MCF 10A (cell line): ENCODE data around the gene ZMYM2. TPM values are rescaled to one million over a fixed set of nuclear protein-coding genes. Genes with fewer than 3 reads are reported as not detected.

Source experiments
- BruUV-seq: library from RNA; stranded (reverse); fragments of 400-500 nt; replicated peaks from 2 replicates; lab custom pipeline; 2021; lab: Mats Ljungman, UMichigan
- CTCF ChIA-PET: fragments of 300-600 bp; sonication (Branson Sonifier 250); formaldehyde crosslinking; extraction: SDS; loops from one replicate; lab custom pipeline; 2021; ENCODE audit warnings: antibody characterized with exemption, inconsistent platforms; lab: Yijun Ruan, JAX
- POLR2A ChIA-PET: fragments of 300-600, 350-650 bp; sonication (Branson Sonifier 250); formaldehyde crosslinking; extraction: SDS; loops from one replicate; lab custom pipeline; 2020; ENCODE audit warnings: antibody characterized with exemption, inconsistent platforms; lab: Yijun Ruan, JAX
- DNase-seq: peaks from one replicate; pipeline ENCODE4 v3.0.0-alpha.2; 2018; ENCODE audit not compliant: unreplicated experiment
- H3K27ac Mint-ChIP-seq: one replicate; pipeline ENCODE4 v1.8.0; 2022; ENCODE audit warnings: mild to moderate bottlenecking, low read depth, mixed read lengths; ENCODE audit not compliant: unreplicated experiment
- H3K27me3 Mint-ChIP-seq: one replicate; pipeline ENCODE4 v1.8.0; 2022; ENCODE audit warnings: mixed read lengths; ENCODE audit not compliant: insufficient read depth, unreplicated experiment
- H3K36me3 Mint-ChIP-seq: one replicate; pipeline ENCODE4 v1.8.0; 2022; ENCODE audit warnings: mild to moderate bottlenecking, moderate library complexity, mixed read lengths; ENCODE audit not compliant: insufficient read depth, unreplicated experiment
- H3K4me1 Mint-ChIP-seq: one replicate; pipeline ENCODE4 v1.8.0; 2022; ENCODE audit warnings: mixed read lengths; ENCODE audit not compliant: insufficient read depth, unreplicated experiment
- H3K4me3 Mint-ChIP-seq: one replicate; pipeline ENCODE4 v1.8.0; 2022; ENCODE audit warnings: mild to moderate bottlenecking, moderate library complexity, mixed read lengths; ENCODE audit not compliant: unreplicated experiment
- H3K9me3 Mint-ChIP-seq: one replicate; pipeline ENCODE4 v1.8.0; 2022; ENCODE audit warnings: mixed read lengths; ENCODE audit not compliant: unreplicated experiment
- CTCF ChIP-seq: fragments of 200-600 bp; IDR thresholded peaks from one replicate; pipeline ENCODE4 v1.8.0; 2022; ENCODE audit warnings: antibody characterized with exemption, mild to moderate bottlenecking; ENCODE audit not compliant: unreplicated experiment
- intact Hi-C: fragments of 100-400 bp; cut with micrococcal nuclease; formaldehyde crosslinking; loops from 2 replicates; pipeline ENCODE4 v1.14.1; 2022
- total RNA-seq: library from RNA; stranded (reverse); gene quantifications from 2 replicates; pipeline ENCODE4 v1.2.3, GENCODE V29; 2022

The ZMYM2 gene
- total RNA-seq, 1 experiment from 2014 or later, result 63.2 TPM

GRCh38 chr13:20074966-20075365 is 116.4 kb downstream of the ZMYM2 start:
- no peaks in the 10 kb centered on the region for H3K9me3 Mint-ChIP-seq
- H3K36me3 Mint-ChIP-seq, result peaks cover 51% of the 10 kb centered on the region
- no peak for DNase-seq
- ChIA-PET CTCF (interaction anchor here (3.9 kb wide), 1 partner anchor 90 kb away, joined by 14 read pairs; no protein-coding TSS in a partner anchor), POLR2A (no interaction called here)
- no TSS peak for BruUV-seq
- no peak overlapping the region for H3K4me3 Mint-ChIP-seq
- intact Hi-C loops, result no loop called here
- H3K4me1 Mint-ChIP-seq, result no peaks in the 10 kb centered on the region
- no peak overlapping the region for H3K27ac Mint-ChIP-seq
- no peak for TF ChIP-seq CTCF
- H3K27me3 Mint-ChIP-seq, result no peaks in the 10 kb centered on the region

- intact Hi-C loops, result no loop called here
- DNase-seq, result no peak
- Mint-ChIP-seq H3K4me1 (no peaks in the 10 kb centered on the region), H3K36me3 (peaks cover 45% of the 10 kb centered on the region), H3K4me3 (no peak overlapping the region), H3K27me3 (no peaks in the 10 kb centered on the region), H3K9me3 (no peaks in the 10 kb centered on the region), H3K27ac (no peak overlapping the region)
- no TSS peak for BruUV-seq
- POLR2A ChIA-PET, result no interaction called here
- CTCF ChIA-PET, result interaction anchor here (1.2 to 3.9 kb wide), 2 partner anchors 92 kb away, joined by 3 to 14 read pairs; no protein-coding TSS in a partner anchor
- no peak for TF ChIP-seq CTCF
Measured at GRCh38 chr13:20077086-20077485, 118.6 kb downstream of the ZMYM2 start.

GRCh38 chr13:20080377-20081164 is 122.0 kb downstream of the ZMYM2 start:
- TF ChIP-seq CTCF, result no peak
- H3K27me3 Mint-ChIP-seq, result no peaks in the 10 kb centered on the region
- H3K4me3 Mint-ChIP-seq, result no peak overlapping the region
- no peak for DNase-seq
- no peaks in the 10 kb centered on the region for H3K9me3 Mint-ChIP-seq
- POLR2A ChIA-PET, result no interaction called here
- H3K4me1 Mint-ChIP-seq, result no peaks in the 10 kb centered on the region
- no TSS peak for BruUV-seq
- intact Hi-C loops, result no loop called here
- H3K36me3 Mint-ChIP-seq, result peaks cover 44% of the 10 kb centered on the region
- CTCF ChIA-PET, result interaction anchor here (1.1 kb wide), 1 partner anchor 844 kb away, joined by 3 read pairs; no protein-coding TSS in a partner anchor
- H3K27ac Mint-ChIP-seq, result no peak overlapping the region

- Mint-ChIP-seq H3K4me1 (no peaks in the 10 kb centered on the region), H3K36me3 (peaks cover 7% of the 10 kb centered on the region), H3K4me3 (no peak overlapping the region), H3K9me3 (no peaks in the 10 kb centered on the region), H3K27me3 (no peaks in the 10 kb centered on the region), H3K27ac (no peak overlapping the region)
- ChIA-PET CTCF (interaction anchor here (0.9 to 2.8 kb wide), 4 partner anchors 36 to 97 kb away, joined by 3 to 18 read pairs (median 8); no protein-coding TSS in a partner anchor), POLR2A (interaction anchor here (0.8 to 1.3 kb wide), 2 partner anchors 13 to 66 kb away, joined by 3 to 4 read pairs; no protein-coding TSS in a partner anchor)
- DNase-seq, result no peak
- TF ChIP-seq CTCF, result peak; percentile 18
- intact Hi-C loops, result loop anchor here (1.0 kb wide), 1 partner anchor 73 kb away; no protein-coding TSS in a partner anchor
- BruUV-seq, result no TSS peak
Measured at GRCh38 chr13:20090349-20090748, 131.8 kb downstream of the ZMYM2 start.
